Fibroblast of gingiva (primary cell): ENCODE data around the gene EXT2.

Source experiments
- DNase-seq: peaks from one replicate; pipeline ENCODE4 v3.0.0-alpha.2; 2011; ENCODE audit warnings: low read depth

The EXT2 gene

GRCh38 chr11:44085330-44085729 is 10.1 kb upstream of the EXT2 start:
- no peak for DNase-seq

GRCh38 chr11:44088377-44088776 is 7.1 kb upstream of the EXT2 start:
- DNase-seq = no peak

GRCh38 chr11:44088871-44089270 is 6.6 kb upstream of the EXT2 start:
- DNase-seq = no peak

DNA sequence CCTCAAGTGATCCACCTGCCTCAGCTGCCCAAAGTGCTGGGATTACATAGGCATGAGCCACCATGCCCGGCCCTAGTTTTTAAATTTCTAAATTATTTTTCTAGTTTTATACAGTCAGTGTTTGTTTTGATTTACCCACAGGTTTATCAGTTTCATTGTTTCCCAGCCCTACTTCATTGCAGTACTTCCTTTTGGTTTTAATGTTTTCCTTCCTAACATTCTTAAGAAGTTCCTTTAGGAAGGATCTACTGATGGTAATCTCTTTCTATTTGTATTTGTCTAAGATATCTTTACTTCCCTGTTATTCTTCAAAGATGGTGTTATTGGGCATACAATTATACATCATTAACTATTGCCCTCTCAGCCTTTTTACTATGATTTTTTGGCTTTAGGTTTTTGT is 4.9 kb upstream of the EXT2 start:
- no peak for DNase-seq

- peak; percentile 73 for DNase-seq
Observed at GRCh38 chr11:44094260-44094868, 1.1 kb upstream of the EXT2 start.

DNA sequence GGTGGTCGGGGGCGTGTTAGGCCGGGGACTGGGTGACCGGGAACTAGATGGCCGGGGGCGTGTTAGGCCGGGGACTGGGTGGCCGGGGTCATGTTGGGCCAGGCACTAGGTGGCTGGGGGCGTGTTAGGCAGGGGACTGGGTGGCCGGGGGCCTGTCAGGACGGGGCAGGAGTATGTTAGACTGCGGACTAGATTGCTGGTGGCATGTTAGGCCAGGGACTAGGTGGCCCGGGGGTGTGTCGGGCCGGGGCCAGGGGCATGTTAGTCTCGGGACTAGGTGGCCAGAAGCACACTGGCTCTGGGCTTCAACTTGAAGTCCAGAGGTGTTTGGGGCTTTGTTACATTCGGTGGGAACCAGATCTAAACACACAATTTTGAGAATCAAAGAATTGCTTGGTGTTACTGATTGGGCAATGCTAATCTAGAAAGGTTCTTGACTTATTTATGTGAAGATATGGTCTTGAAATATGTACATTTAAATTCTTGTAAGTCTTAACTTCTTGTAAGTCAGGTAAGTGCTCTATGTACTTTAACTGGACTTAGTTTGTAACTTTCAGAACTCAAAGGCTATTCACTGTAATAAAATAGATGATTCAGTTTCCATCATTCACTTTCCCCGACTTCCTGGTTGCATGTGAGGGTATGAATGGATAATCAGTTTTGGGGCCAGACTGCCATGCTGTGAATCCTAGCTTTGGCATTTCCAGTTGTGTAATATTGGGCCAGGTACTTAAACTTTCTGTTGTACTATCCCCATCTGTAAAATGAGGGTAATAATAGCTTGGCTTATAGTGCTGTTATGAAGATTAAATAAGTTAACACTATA is 1.1 kb downstream of the EXT2 start:
- no peak for DNase-seq

- DNase-seq = no peak
Observed at GRCh38 chr11:44097821-44098220, 2.3 kb downstream of the EXT2 start.

- DNase-seq = peak; percentile 22
Observed at GRCh38 chr11:44101098-44101497, 5.6 kb downstream of the EXT2 start.

- DNase-seq = peak; percentile 49
Observed at GRCh38 chr11:44104481-44105294, 9.2 kb downstream of the EXT2 start.

DNA sequence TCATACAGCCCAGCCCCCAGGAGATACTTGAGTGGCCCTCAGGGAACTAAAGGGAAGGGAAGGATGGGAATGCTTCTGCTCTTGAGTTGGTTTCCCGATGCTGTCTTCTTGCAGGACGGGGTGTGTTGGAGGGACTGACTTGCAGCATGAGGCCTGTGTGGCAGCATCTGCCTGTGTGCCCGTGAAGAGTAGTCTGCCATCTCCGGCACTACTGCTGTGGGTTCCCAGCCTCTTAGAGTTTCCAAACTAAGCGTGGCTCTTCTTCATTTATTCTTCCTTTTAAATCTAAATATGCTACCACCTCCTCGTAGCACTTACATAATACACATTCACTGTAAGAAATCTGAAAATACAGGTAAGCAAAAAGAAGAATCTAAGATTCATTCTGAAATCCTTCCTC is 12.8 kb downstream of the EXT2 start:
- DNase-seq = no peak

DNA sequence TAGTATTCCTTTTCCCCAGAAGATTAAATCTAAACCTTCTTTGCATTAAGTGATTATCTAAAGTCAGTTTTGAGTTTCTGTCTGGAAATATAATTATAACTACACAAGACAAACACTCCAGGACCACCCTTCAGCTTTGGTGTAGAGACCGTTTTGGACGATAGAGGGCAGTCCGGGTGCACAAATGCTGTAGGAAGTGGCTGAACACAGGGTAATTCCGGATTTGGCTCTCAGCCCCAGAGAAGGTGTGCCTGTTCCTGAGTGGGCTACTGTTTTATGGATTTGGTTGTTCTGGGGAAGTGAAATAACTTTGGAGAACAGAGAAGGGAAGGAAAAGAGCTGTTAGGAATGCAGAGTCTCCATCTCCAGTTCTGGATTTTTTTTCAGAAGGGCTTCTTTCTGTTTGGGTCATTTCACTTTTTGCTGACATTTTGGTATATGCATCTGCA is 14.8 kb downstream of the EXT2 start:
- no peak for DNase-seq

- peak; percentile 87 for DNase-seq
Observed at GRCh38 chr11:44112091-44112821, 16.8 kb downstream of the EXT2 start.

- DNase-seq = no peak
Observed at GRCh38 chr11:44113018-44113417, 17.5 kb downstream of the EXT2 start.

DNA sequence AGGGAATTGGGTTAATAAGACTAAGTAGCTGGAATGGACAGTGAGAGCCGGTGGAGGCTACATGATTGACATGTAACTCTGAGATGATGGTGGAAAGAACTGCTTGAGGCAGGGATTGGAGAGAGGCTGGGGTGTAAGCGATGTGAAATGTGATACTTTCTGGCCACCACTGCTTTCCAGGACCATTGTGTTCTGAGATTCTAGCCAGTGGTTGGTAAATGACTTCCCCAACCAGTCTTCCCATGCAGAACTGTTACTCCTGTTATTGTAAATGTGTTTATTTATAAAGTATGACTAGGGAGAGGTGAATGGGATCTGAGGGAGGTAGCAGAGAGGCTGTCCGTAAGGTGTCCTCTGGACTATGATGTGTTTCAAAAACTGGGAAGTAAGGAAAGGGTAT is 18.1 kb downstream of the EXT2 start:
- DNase-seq = no peak

GRCh38 chr11:44116234-44116830 is 20.9 kb downstream of the EXT2 start:
- DNase-seq = no peak

- no peak for DNase-seq
Observed at GRCh38 chr11:44120169-44120568, 24.7 kb downstream of the EXT2 start.

DNA sequence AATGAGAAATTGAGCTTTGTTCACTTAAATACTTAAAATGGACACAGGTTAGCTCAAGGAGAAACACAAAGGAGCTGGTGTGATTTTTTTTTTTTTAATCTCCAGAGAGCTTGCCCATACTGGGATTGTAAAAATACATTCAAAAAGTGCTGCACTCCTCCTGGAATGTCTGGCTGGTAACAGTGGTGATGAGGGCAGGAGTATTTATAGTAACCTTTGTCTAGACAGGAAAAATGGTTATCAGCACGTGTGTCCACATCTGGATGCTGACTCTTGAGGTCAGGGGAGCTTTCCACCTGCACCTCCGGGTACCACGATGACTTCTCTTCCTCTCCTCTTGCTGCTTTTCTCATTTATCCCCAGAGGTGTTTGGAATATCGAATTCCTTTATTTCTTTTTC is 30.1 kb downstream of the EXT2 start:
- no peak for DNase-seq

GRCh38 chr11:44126304-44126703 is 30.8 kb downstream of the EXT2 start:
- DNase-seq = no peak

DNA sequence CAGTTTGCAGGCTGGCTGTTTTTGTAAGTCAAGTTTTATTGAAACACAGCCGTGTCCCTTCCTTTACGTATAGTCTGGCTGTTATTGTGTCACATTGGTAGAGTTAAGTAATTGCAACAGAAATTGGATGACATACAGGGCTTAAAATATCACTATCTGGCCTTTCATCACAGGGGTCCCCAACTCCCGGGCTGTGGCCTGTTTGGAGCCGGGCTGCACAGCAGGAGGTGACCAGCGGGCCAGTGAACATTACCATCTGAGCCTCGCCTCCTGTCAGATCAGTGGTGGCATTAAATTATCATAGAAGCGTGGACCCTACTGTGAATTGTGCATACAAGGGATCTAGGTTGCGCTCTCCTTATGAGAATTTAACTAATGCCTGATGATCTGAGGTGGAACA is 31.7 kb downstream of the EXT2 start:
- DNase-seq = no peak

GRCh38 chr11:44128729-44129128 is 33.3 kb downstream of the EXT2 start:
- DNase-seq = no peak

GRCh38 chr11:44130751-44131150 is 35.3 kb downstream of the EXT2 start:
- DNase-seq = no peak
